ENCODE data around the gene SLC10A7.

SLC10A7 gene

DNA sequence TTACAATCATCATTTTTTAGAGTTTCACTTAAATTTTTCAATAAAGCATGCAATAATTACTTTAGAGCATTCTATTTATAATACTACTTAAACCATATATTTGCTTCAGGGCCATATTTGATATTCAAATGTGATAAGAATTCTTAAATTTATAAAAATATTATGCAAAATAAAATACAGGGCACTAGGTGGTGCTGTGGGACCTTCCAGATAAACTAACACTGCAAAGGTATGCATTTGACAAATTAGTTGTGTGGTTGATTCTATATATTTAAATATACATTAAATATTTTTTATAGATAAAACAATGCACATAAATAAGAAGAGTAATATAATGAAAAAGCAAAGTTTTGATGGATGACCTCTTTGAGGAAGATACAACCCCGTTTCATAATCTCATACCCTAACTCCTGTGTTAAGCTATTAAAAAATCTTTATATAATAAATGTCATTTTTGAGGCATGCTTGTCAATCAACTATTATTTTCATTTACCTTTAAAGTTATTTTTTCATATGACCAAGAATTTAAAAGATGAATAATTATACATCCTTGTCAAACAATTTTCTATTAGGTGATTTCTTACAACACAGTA lies 179.0 kb downstream of the SLC10A7 start:
- H3K9me3 ChIP-seq (ENCODE audit: control insufficient read depth, insufficient read depth, low read length): no peaks in the 10 kb centered on the region

GRCh38 chr4:146340798-146341197 lies 180.9 kb downstream of the SLC10A7 start:
- H3K36me3 ChIP-seq (ENCODE audit: insufficient read depth, low read length): no peaks in the 10 kb centered on the region
- H3K4me1 ChIP-seq (ENCODE audit: insufficient read depth, low read length): no peaks in the 10 kb centered on the region
- H3K9me3 ChIP-seq (ENCODE audit: control insufficient read depth, insufficient read depth, low read length): no peaks in the 10 kb centered on the region
- no peak overlapping the region for H3K9ac ChIP-seq (ENCODE audit: low read depth, low read length)

More for the DNA sequence above, 179.0 kb downstream of the SLC10A7 start:
- H3K36me3 ChIP-seq (ENCODE audit: insufficient read depth, low read length): no peaks in the 10 kb centered on the region
- no peaks in the 10 kb centered on the region for H3K4me1 ChIP-seq (ENCODE audit: insufficient read depth, low read length)
- H3K9ac ChIP-seq (ENCODE audit: low read depth, low read length): no peak overlapping the region

GRCh38 chr4:146338512-146338911 lies 183.2 kb downstream of the SLC10A7 start:
- no peaks in the 10 kb centered on the region for H3K9me3 ChIP-seq (ENCODE audit: control insufficient read depth, insufficient read depth, low read length)
- no peaks in the 10 kb centered on the region for H3K4me1 ChIP-seq (ENCODE audit: insufficient read depth, low read length)
- no peak overlapping the region for H3K9ac ChIP-seq (ENCODE audit: low read depth, low read length)
- H3K36me3 ChIP-seq (ENCODE audit: insufficient read depth, low read length): no peaks in the 10 kb centered on the region

- Histone ChIP-seq H3K9me3 (ENCODE audit: control insufficient read depth, insufficient read depth, low read length) (no peaks in the 10 kb centered on the region), H3K4me1 (ENCODE audit: insufficient read depth, low read length) (no peaks in the 10 kb centered on the region)
These were observed 185.3 kb downstream of the SLC10A7 start for GRCh38 chr4:146336410-146336807.

DNA sequence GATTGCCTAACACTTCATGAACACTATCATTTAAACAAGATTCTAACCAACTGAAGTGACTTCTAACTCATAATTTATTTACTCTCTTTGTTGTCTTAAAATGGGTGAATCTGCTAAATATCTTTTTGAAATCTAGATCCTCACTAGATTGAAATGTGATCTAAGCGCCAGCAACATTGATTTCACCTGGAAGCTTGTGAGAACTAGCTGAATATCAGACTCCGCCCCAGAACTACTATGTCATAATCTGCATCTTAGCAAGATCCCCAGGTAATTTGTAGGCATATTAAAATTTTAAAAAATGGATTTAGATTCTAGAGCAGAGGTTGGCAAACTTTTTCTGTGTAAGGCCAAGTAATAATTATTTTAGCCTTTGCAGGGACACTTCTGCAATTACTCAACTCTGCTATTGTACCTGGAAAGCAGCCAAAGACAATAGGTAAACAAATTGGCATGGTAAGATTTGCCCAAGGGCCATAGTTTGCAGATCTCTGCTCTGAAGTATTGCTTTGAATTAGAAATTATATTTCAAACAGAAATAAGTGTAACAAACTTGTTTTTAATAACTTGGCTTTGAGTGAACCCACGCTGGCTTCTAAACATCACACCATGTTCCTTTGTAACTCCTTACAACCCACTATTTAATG lies 185.9 kb downstream of the SLC10A7 start:
- H3K9me3 ChIP-seq (ENCODE audit: control insufficient read depth, insufficient read depth, low read length): no peaks in the 10 kb centered on the region

More at GRCh38 chr4:146336410-146336807, 185.3 kb downstream of the SLC10A7 start:
- H3K36me3 ChIP-seq (ENCODE audit: insufficient read depth, low read length): no peaks in the 10 kb centered on the region
- no peak overlapping the region for H3K9ac ChIP-seq (ENCODE audit: low read depth, low read length)

GRCh38 chr4:146334862-146335449 lies 186.8 kb downstream of the SLC10A7 start:
- Histone ChIP-seq H3K4me1 (ENCODE audit: insufficient read depth, low read length) (no peaks in the 10 kb centered on the region), H3K36me3 (ENCODE audit: insufficient read depth, low read length) (no peaks in the 10 kb centered on the region), H3K9ac (ENCODE audit: low read depth, low read length) (no peak overlapping the region), H3K9me3 (ENCODE audit: control insufficient read depth, insufficient read depth, low read length) (no peaks in the 10 kb centered on the region)

More for the DNA sequence above, 185.9 kb downstream of the SLC10A7 start:
- Histone ChIP-seq H3K36me3 (ENCODE audit: insufficient read depth, low read length) (no peaks in the 10 kb centered on the region), H3K9ac (ENCODE audit: low read depth, low read length) (no peak overlapping the region), H3K4me1 (ENCODE audit: insufficient read depth, low read length) (no peaks in the 10 kb centered on the region)

- H3K4me1 ChIP-seq (ENCODE audit: insufficient read depth, low read length): no peaks in the 10 kb centered on the region; the same call in 1 of the 2 replicates
These were observed 187.9 kb downstream of the SLC10A7 start for GRCh38 chr4:146333895-146334262.

GRCh38 chr4:146333187-146333894 lies 188.4 kb downstream of the SLC10A7 start:
- Histone ChIP-seq H3K4me1 (ENCODE audit: insufficient read depth, low read length) (no peaks in the 10 kb centered on the region; the same call in 1 of the 2 replicates), H3K9me3 (ENCODE audit: control insufficient read depth, insufficient read depth, low read length) (no peaks in the 10 kb centered on the region), H3K36me3 (ENCODE audit: insufficient read depth, low read length) (no peaks in the 10 kb centered on the region), H3K9ac (ENCODE audit: low read depth, low read length) (no peak overlapping the region)

More at GRCh38 chr4:146333895-146334262, 187.9 kb downstream of the SLC10A7 start:
- Histone ChIP-seq H3K9ac (ENCODE audit: low read depth, low read length) (no peak overlapping the region), H3K9me3 (ENCODE audit: control insufficient read depth, insufficient read depth, low read length) (no peaks in the 10 kb centered on the region), H3K36me3 (ENCODE audit: insufficient read depth, low read length) (no peaks in the 10 kb centered on the region)

DNA sequence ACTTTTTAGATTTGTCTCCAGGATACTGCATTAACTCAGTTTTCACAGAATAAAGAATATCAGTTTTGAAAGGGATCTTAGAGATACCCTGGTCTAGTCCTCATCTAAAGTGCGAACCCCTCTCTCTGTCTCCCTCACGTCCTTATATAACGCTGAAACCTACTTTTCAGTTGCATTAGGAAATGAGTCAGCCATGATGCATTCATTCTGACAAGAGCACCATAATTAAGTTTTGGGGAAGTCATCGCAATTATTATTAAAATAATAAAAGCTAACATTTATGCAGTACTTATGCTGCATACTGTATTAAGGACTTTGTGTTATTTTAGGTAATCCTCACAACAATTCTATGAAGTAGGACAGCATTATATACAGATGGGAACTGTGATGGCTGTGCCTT lies 191.3 kb downstream of the SLC10A7 start:
- no peak overlapping the region for H3K9ac ChIP-seq (ENCODE audit: low read depth, low read length)

DNA sequence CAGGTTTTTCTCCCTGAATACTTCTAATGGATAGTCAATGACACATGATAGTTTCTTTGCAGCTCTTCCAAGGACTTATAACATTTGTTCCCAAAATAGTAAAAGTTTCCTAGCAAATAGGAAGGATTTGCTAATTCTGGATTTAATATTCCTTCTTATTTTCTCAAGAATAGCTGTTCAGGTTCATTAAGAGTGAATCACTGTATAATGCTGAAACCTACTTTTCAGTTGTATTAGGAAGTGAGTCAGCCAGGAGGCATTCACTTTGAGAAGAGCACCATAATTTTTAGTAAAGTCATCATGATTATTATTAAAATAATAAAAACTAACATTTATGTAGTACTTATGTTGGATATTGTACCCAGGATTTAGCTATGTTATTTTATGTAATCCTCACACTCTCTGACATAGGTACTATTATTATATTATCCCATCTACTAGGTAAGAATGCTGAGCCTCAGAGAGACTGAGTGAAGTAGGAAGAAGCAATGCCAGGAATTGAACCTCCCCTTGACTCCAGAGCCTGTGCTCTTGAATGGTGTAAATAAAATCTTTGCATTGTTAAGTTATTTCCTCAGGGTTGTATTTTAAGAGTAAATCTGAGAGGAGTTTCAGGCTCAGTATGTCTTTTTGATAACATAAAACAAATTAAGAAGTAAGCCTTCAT lies 192.6 kb downstream of the SLC10A7 start:
- H3K9ac ChIP-seq (ENCODE audit: low read depth, low read length): no peak overlapping the region
- H3K4me1 ChIP-seq (ENCODE audit: insufficient read depth, low read length): no peaks in the 10 kb centered on the region; the same call in 1 of the 2 replicates
- H3K9me3 ChIP-seq (ENCODE audit: control insufficient read depth, insufficient read depth, low read length): no peaks in the 10 kb centered on the region
- H3K36me3 ChIP-seq (ENCODE audit: insufficient read depth, low read length): no peaks in the 10 kb centered on the region

More for the DNA sequence above, 191.3 kb downstream of the SLC10A7 start:
- Histone ChIP-seq H3K4me1 (ENCODE audit: insufficient read depth, low read length) (no peaks in the 10 kb centered on the region; the same call in 1 of the 2 replicates), H3K9me3 (ENCODE audit: control insufficient read depth, insufficient read depth, low read length) (no peaks in the 10 kb centered on the region), H3K36me3 (ENCODE audit: insufficient read depth, low read length) (no peaks in the 10 kb centered on the region)

DNA sequence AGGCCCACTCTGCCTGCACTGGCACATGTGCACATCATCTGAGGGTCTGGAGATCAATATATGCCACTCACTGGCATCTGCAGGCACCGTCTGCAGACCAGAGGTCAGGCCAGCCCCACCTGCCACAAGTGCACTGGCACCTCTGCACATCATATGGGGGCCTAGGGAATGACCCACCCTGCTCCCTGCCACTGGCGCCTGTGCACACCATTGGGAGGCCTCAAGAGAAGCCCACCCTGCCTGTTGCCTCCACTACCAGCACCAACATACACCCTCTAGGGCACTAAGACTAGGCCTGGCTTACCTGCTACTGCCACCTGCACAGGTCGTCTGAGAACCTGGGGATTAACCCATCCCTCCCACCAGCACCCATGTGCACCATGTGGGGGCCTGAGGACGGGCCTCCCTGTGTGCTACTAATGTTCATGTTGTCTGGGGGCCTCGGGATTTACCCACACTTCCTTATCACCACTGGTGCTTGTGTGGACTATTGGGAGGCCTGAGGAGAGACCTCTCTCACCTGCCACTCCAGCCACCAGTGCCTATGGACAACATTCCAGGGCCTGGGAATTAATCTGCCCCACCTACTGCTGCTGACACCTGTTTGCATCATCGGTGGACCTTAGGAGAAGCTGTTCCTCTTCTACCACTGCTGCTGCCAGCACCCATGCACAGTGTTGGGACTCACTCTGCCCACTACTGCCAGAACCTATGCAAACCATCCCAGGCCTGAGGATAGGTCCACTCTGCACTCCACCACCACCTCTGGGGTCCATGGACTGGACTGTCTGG lies 193.7 kb downstream of the SLC10A7 start:
- H3K36me3 ChIP-seq (ENCODE audit: insufficient read depth, low read length): no peaks in the 10 kb centered on the region
- no peak overlapping the region for H3K9ac ChIP-seq (ENCODE audit: low read depth, low read length)
- H3K9me3 ChIP-seq (ENCODE audit: control insufficient read depth, insufficient read depth, low read length): no peaks in the 10 kb centered on the region
- H3K4me1 ChIP-seq (ENCODE audit: insufficient read depth, low read length): no peaks in the 10 kb centered on the region; the same call in 1 of the 2 replicates

DNA sequence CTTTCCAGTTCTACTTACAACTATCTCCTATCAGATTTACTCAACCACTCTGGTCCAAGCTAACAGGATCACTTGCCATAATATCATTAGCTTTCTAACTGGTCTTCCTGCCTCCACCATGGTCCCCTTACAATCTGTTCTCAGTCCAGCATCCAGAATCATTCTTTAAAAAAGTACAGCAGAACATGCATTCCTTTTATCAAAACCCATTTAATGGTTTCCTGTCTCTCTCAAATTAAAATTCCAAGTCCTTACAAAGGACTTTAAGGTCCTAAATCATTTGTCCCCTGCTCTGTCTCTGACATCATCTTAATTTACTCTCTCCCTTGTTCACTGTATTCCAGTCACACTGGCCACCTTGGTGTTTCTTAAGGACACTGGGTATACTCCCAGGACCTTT lies 202.8 kb downstream of the SLC10A7 start:
- H3K9ac ChIP-seq (ENCODE audit: low read depth, low read length): no peak overlapping the region
- H3K4me1 ChIP-seq (ENCODE audit: insufficient read depth, low read length): no peaks in the 10 kb centered on the region
- no peaks in the 10 kb centered on the region for H3K36me3 ChIP-seq (ENCODE audit: insufficient read depth, low read length)
- H3K9me3 ChIP-seq (ENCODE audit: control insufficient read depth, insufficient read depth, low read length): no peaks in the 10 kb centered on the region

DNA sequence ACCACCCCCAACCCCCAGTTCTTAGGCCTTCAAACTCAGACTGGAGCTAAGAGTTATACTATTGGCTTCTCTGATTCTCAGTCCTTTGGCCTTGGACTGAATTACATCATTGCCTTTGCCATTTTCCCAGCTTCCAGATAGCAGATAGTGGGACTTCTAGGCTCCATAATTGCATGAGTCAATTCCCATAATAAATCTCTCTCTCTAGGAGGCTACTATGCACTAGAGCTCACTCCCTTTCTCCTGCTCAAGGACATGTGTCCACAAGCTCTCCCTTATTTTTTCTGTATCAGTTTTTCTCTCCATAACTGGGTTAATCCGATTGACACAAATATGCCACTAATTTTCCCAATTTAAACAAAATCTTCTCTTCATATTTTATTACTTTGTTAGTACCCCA lies 204.0 kb downstream of the SLC10A7 start:
- Histone ChIP-seq H3K4me1 (ENCODE audit: insufficient read depth, low read length) (no peaks in the 10 kb centered on the region), H3K36me3 (ENCODE audit: insufficient read depth, low read length) (no peaks in the 10 kb centered on the region), H3K9me3 (ENCODE audit: control insufficient read depth, insufficient read depth, low read length) (no peaks in the 10 kb centered on the region), H3K9ac (ENCODE audit: low read depth, low read length) (no peak overlapping the region)
